Skeletal muscle tissue (tissue), 4 donors: Measurements from ENCODE around the gene VANGL1. TPM values are rescaled to one million over a fixed set of nuclear protein-coding genes. Genes with fewer than 3 reads are reported as not detected.

Experiments
- H3K27ac ChIP-seq: one replicate; pipeline ENCODE4 v1.7.0; 2013; ENCODE audit warnings: mild to moderate bottlenecking, low read depth, low read length, inconsistent platforms
- H3K27me3 ChIP-seq, 3 donors: one replicate each; pipeline ENCODE4 v1.7.0; 2013; ENCODE audit warnings: low read length in 3 of 3; ENCODE audit not compliant: control insufficient read depth in 3 of 3, insufficient read depth in 3 of 3
- H3K36me3 ChIP-seq, 3 donors: one replicate each; pipeline ENCODE4 v1.7.0; 2013; ENCODE audit warnings: low read length in 3 of 3; ENCODE audit not compliant: control insufficient read depth in 3 of 3, insufficient read depth in 3 of 3
- H3K4me1 ChIP-seq, 3 donors: one replicate each; pipeline ENCODE4 v1.7.0; 2013; ENCODE audit warnings: low read length in 3 of 3, mild to moderate bottlenecking in 3 of 3; ENCODE audit not compliant: control insufficient read depth in 3 of 3, insufficient read depth in 3 of 3
- H3K4me3 ChIP-seq, 3 donors: one replicate each; pipeline ENCODE4 v1.7.0; 2013; ENCODE audit warnings: low read length in 3 of 3
- H3K9ac ChIP-seq, 3 donors: one replicate each; pipeline ENCODE4 v1.7.0; 2013; ENCODE audit warnings: low read length in 3 of 3, mild to moderate bottlenecking in 3 of 3, moderate library complexity in 2 of 3, low read depth in 1 of 3
- H3K9me3 ChIP-seq, 3 donors: one replicate each; pipeline ENCODE4 v1.7.0; 2013; ENCODE audit warnings: low read length in 3 of 3; ENCODE audit not compliant: control insufficient read depth in 3 of 3
- total RNA-seq: library from RNA; depleted of rRNA; stranded (reverse); fragments of >200 nt; gene quantifications from one replicate; pipeline ENCODE4 v1.2.3, GENCODE V29; 2014
- donor health status: Osteomylitis.

The VANGL1 gene
- total RNA-seq, 1 donor from 2014 or later: 4.2 TPM

GRCh38 chr1:115725600-115725999, 83.8 kb downstream of the VANGL1 start:
- Histone ChIP-seq H3K36me3 (peaks cover 1 to 36% (median 14%) of the 10 kb centered on the region in 3 donors), H3K4me3 (no peak overlapping the region), H3K9me3 (no peaks in the 10 kb centered on the region), H3K27ac (no peak overlapping the region), H3K4me1 (peaks cover 5 to 10% (median 6%) of the 10 kb centered on the region in 3 donors), H3K9ac (no peak overlapping the region), H3K27me3 (no peaks in the 10 kb centered on the region)

GRCh38 chr1:115726161-115726560, 84.4 kb downstream of the VANGL1 start:
- Histone ChIP-seq H3K36me3 (peaks cover 1 to 37% (median 14%) of the 10 kb centered on the region in 3 donors), H3K9ac (no peak overlapping the region), H3K27ac (no peak overlapping the region)

GRCh38 chr1:115726570-115726969, 84.8 kb downstream of the VANGL1 start:
- no peaks in the 10 kb centered on the region for H3K27me3 ChIP-seq
- no peak overlapping the region for H3K27ac ChIP-seq
- peaks cover 5 to 10% (median 6%) of the 10 kb centered on the region in 3 donors for H3K4me1 ChIP-seq
- no peak overlapping the region for H3K9ac ChIP-seq
- H3K4me3 ChIP-seq: no peak overlapping the region
- peaks cover 1 to 42% (median 15%) of the 10 kb centered on the region in 3 donors for H3K36me3 ChIP-seq
- H3K9me3 ChIP-seq: no peaks in the 10 kb centered on the region

More at GRCh38 chr1:115726161-115726560, 84.4 kb downstream of the VANGL1 start:
- Histone ChIP-seq H3K4me3 (no peak overlapping the region), H3K4me1 (peaks cover 5 to 10% (median 6%) of the 10 kb centered on the region in 3 donors), H3K27me3 (no peaks in the 10 kb centered on the region), H3K9me3 (no peaks in the 10 kb centered on the region)

DNA sequence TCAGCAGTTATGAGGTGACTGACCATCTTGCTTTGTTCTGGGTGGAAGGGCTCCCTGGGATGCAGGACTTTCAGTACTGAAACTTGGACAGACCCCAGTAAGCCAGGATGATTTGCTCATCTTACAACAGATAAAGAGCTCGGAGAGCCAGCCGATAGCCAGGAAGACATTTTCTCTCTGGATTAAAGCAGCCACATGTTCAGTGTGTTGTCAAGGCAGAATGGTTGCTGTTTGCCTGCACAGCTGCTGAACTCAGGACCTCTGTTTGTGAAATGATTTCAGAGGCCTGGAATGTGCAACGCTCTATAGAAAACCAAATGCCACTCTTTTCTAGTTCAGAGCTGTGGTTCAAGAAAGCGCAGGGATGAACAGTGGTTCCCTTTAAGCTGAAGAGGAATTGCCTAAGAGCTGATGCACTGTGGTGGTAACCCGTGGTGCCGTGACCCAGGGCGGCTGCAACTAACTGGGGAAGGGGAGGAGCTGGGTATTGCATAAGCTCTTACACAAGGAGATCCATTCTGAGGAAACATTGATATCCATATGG, 86.0 kb downstream of the VANGL1 start:
- Histone ChIP-seq H3K9me3 (no peaks in the 10 kb centered on the region), H3K9ac (no peak overlapping the region), H3K36me3 (peaks cover 1 to 42% (median 23%) of the 10 kb centered on the region in 3 donors), H3K4me3 (no peak overlapping the region), H3K4me1 (peaks cover 5 to 10% (median 6%) of the 10 kb centered on the region in 3 donors), H3K27me3 (no peaks in the 10 kb centered on the region), H3K27ac (peak overlapping the region; percentile 63)

DNA sequence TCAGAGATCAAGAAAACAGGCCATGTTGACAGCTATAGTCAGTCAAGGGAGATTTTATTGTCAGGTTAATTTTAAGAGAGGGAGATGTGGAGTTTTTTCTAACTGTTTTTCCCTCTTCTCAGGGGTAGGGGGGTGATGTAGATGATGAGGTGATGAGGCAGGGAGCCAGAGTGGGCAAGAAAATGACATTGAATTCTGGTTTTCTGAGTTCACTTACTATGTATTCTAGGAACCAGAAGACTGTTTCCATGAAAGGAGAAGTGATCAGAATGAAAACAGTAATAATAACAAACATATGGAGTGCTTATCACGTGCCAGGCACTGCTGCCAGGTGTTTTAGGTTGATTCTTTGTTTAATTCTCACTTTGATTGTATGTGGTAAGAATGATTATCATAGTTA, 86.6 kb downstream of the VANGL1 start:
- no peaks in the 10 kb centered on the region for H3K9me3 ChIP-seq
- no peaks in the 10 kb centered on the region for H3K27me3 ChIP-seq
- peak overlapping the region; percentile 63 for H3K27ac ChIP-seq
- H3K4me1 ChIP-seq: peaks cover 5 to 10% (median 6%) of the 10 kb centered on the region in 3 donors
- peaks cover 1 to 44% (median 23%) of the 10 kb centered on the region in 3 donors for H3K36me3 ChIP-seq
- H3K4me3 ChIP-seq: no peak overlapping the region
- H3K9ac ChIP-seq: no peak overlapping the region

GRCh38 chr1:115729756-115730155, 88.0 kb downstream of the VANGL1 start:
- Histone ChIP-seq H3K9ac (no peak overlapping the region), H3K27ac (no peak overlapping the region), H3K36me3 (peaks cover 2 to 44% (median 19%) of the 10 kb centered on the region in 3 donors), H3K4me1 (peaks cover 5 to 10% (median 6%) of the 10 kb centered on the region in 3 donors), H3K27me3 (no peaks in the 10 kb centered on the region), H3K4me3 (no peak overlapping the region), H3K9me3 (no peaks in the 10 kb centered on the region)

DNA sequence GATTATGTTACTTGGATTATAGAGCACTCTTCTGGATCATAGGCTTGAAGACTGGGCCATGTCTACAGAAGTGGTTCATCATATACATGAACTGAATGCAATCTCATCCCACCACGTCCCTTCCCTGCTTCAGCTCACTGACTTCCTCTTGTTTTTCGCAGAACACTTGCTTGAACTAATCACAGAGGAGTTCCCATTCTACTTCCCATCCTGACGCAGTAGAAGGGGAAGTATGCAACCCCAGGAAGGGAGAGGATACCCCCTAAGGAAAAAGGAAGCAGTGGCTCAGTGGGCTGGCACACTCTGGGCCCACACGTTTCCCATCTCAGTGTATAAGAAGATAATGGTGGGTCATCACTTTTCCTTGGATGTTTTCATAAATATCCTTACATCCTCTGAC, 90.5 kb downstream of the VANGL1 start:
- H3K27ac ChIP-seq: no peak overlapping the region
- no peak overlapping the region for H3K9ac ChIP-seq
- H3K9me3 ChIP-seq: no peaks in the 10 kb centered on the region
- H3K36me3 ChIP-seq: peaks cover 2 to 33% (median 12%) of the 10 kb centered on the region in 3 donors
- H3K4me1 ChIP-seq: peaks cover 5 to 9% (median 5%) of the 10 kb centered on the region in 3 donors
- no peak overlapping the region for H3K4me3 ChIP-seq
- H3K27me3 ChIP-seq: no peaks in the 10 kb centered on the region

GRCh38 chr1:115740811-115741210, 99.0 kb downstream of the VANGL1 start:
- no peaks in the 10 kb centered on the region for H3K4me1 ChIP-seq
- no peak overlapping the region for H3K4me3 ChIP-seq
- no peaks in the 10 kb centered on the region for H3K27me3 ChIP-seq
- H3K27ac ChIP-seq: no peak overlapping the region
- H3K9ac ChIP-seq: no peak overlapping the region
- H3K9me3 ChIP-seq: no peaks in the 10 kb centered on the region
- peaks cover 4 to 18% (median 12%) of the 10 kb centered on the region in 3 donors for H3K36me3 ChIP-seq

- Histone ChIP-seq H3K9ac (no peak overlapping the region), H3K4me1 (peaks cover 0 to 10% (median 5%) of the 10 kb centered on the region in 3 donors), H3K27me3 (no peaks in the 10 kb centered on the region), H3K36me3 (peaks cover 1 to 14% (median 3%) of the 10 kb centered on the region in 3 donors), H3K4me3 (no peak overlapping the region), H3K9me3 (no peaks in the 10 kb centered on the region), H3K27ac (no peak overlapping the region)
Measured at GRCh38 chr1:115744646-115745275, 103.0 kb downstream of the VANGL1 start.

- Histone ChIP-seq H3K27ac (no peak overlapping the region), H3K9me3 (no peaks in the 10 kb centered on the region), H3K27me3 (no peaks in the 10 kb centered on the region), H3K36me3 (peaks cover 0 to 7% (median 0%) of the 10 kb centered on the region in 3 donors), H3K4me3 (no peak overlapping the region), H3K9ac (no peak overlapping the region), H3K4me1 (peaks cover 0 to 14% (median 11%) of the 10 kb centered on the region in 3 donors)
Measured at GRCh38 chr1:115746021-115746690, 104.4 kb downstream of the VANGL1 start.
